CD8-positive, alpha-beta memory T cell (primary cell): Measurements from ENCODE around the gene CFAP100. TPM values are rescaled to one million over a fixed set of nuclear protein-coding genes. Genes with fewer than 3 reads are reported as not detected.

Experiments
- CTCF ChIA-PET: fragments of 350-600 bp; sonication (Branson Sonifier 250); formaldehyde crosslinking; loops from one replicate; lab custom pipeline; 2021; ENCODE audit warnings: antibody characterized with exemption; lab: Charles Lee
- POLR2A ChIA-PET: fragments of 350-600 bp; sonication (Branson Sonifier 250); formaldehyde crosslinking; loops from one replicate; lab custom pipeline; 2021; ENCODE audit warnings: antibody characterized with exemption; lab: Charles Lee
- DNase-seq, 5 donors: peaks; one replicate each; pipeline versions ENCODE4 v3.0.0 to v3.0.0-alpha.2; 2020 to 2022; ENCODE audit warnings: mixed read lengths in 1 of 5
- H3K27ac ChIP-seq: one replicate; pipeline ENCODE4 v1.7.0; 2013; ENCODE audit warnings: low read depth, mild to moderate bottlenecking, low read length, moderate library complexity
- H3K27me3 ChIP-seq: 2 replicates; pipeline ENCODE4 v1.7.0; 2013; ENCODE audit warnings: low read length, mild to moderate bottlenecking; ENCODE audit not compliant: insufficient read depth, poor library complexity, severe bottlenecking
- H3K36me3 ChIP-seq: 2 replicates; pipeline ENCODE4 v1.7.0; 2013; ENCODE audit warnings: mild to moderate bottlenecking, low read length, moderate library complexity; ENCODE audit not compliant: insufficient read depth
- H3K4me1 ChIP-seq: 2 replicates; pipeline ENCODE4 v1.7.0; 2013; ENCODE audit warnings: mild to moderate bottlenecking, low read length, moderate library complexity; ENCODE audit not compliant: insufficient read depth
- H3K4me3 ChIP-seq: 2 replicates; pipeline ENCODE4 v1.7.0; 2013; ENCODE audit warnings: mild to moderate bottlenecking, low read length
- H3K9me3 ChIP-seq: 2 replicates; pipeline ENCODE4 v1.7.0; 2013; ENCODE audit warnings: mild to moderate bottlenecking, low read length
- H3K27ac Mint-ChIP-seq, 8 donors: one replicate each; pipeline ENCODE4 v1.8.0; 2020 to 2021; ENCODE audit warnings: mixed read lengths in 8 of 8, mild to moderate bottlenecking in 6 of 8, inconsistent platforms in 3 of 8, moderate library complexity in 3 of 8
- H3K27me3 Mint-ChIP-seq, 2 donors: one replicate each; pipeline ENCODE4 v1.8.0; 2020 to 2021; ENCODE audit warnings: mixed read lengths in 2 of 2, mild to moderate bottlenecking in 1 of 2, moderate library complexity in 1 of 2
- H3K36me3 Mint-ChIP-seq, 3 donors: one replicate each; pipeline ENCODE4 v1.8.0; 2020 to 2021; ENCODE audit warnings: mixed read lengths in 3 of 3, inconsistent platforms in 1 of 3, mild to moderate bottlenecking in 1 of 3
- H3K4me1 Mint-ChIP-seq, 3 donors: one replicate each; pipeline ENCODE4 v1.8.0; 2020 to 2021; ENCODE audit warnings: mixed read lengths in 3 of 3, inconsistent platforms in 1 of 3, mild to moderate bottlenecking in 1 of 3
- H3K4me3 Mint-ChIP-seq, 7 donors: one replicate each; pipeline ENCODE4 v1.8.0; 2020 to 2021; ENCODE audit warnings: mixed read lengths in 7 of 7, mild to moderate bottlenecking in 6 of 7, moderate library complexity in 4 of 7, inconsistent platforms in 2 of 7
- H3K9me3 Mint-ChIP-seq, 5 donors: one replicate each; pipeline ENCODE4 v1.8.0; 2020 to 2022; ENCODE audit warnings: mixed read lengths in 5 of 5, mild to moderate bottlenecking in 3 of 5, moderate library complexity in 2 of 5, inconsistent platforms in 1 of 5
- polyA plus RNA-seq: library from polyadenylated mRNA; unstranded; fragments of 300-500 nt; fragmentation: Illumina TruSeq; gene quantifications from one replicate; pipeline ENCODE4 v1.2.3, GENCODE V29; 2021
- total RNA-seq, 2 experiments: library from RNA; stranded (reverse); gene quantifications; one replicate each; pipeline ENCODE4 v1.2.3, GENCODE V29; 2021

The CFAP100 gene
- total and polyA plus RNA-seq, 3 experiments from 2014 or later, result not detected

DNA sequence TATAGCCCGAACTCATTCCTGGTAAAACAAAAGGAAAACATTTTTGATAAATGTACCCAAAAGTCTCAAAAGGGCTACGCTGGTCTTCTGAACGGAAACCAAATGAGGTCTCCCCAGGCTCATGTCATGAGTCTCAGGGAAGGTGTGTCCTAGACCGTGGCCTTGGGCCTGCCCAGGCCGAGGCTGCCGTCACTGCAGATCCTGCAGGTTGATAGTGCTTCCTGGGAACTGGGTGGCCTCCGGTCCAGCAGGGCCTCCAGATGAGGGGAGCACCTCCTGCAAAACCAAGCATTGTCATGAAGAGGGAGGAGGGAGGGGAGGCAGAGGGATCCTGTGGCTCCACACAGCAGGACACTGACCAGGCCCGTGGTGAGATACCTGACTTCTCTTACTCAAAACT is 43.5 kb downstream of the CFAP100 start:
- no peaks in the 10 kb centered on the region for H3K27me3 ChIP-seq
- no peak for DNase-seq
- Mint-ChIP-seq H3K36me3 (peaks cover 0 to 85% (median 9%) of the 10 kb centered on the region in 3 donors), H3K4me3 (no peak overlapping the region), H3K9me3 (no peaks in the 10 kb centered on the region), H3K4me1 (no peaks in the 10 kb centered on the region), H3K27me3 (no peaks in the 10 kb centered on the region), H3K27ac (no peak overlapping the region)
- H3K9me3 ChIP-seq, result no peaks in the 10 kb centered on the region
- no peaks in the 10 kb centered on the region for H3K4me1 ChIP-seq
- peaks cover 5% of the 10 kb centered on the region for H3K36me3 ChIP-seq
- no peak overlapping the region for H3K4me3 ChIP-seq
- H3K27ac ChIP-seq, result no peak overlapping the region
- ChIA-PET CTCF (no interaction called here), POLR2A (no interaction called here)

DNA sequence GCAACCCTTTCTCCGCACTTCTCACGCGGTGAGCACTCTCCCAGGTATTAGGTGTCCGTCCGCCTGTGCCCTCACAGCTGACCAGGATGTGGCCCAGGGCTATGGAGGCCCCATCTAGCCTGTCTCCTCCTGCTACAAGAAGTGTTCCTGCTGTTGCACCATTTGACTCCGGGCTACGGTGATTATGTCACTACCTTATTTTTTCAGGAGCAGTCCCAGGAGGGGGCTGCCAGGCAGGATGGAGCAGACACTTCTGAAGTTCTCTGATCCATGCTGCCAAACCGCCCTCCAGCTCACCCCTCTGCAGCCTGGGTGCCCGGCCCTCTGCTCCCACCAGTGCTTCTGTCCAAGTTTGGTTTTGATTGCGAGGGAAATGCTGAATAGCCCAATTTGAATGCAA is 44.0 kb downstream of the CFAP100 start:
- no peaks in the 10 kb centered on the region for H3K27me3 ChIP-seq
- Mint-ChIP-seq H3K27me3 (no peaks in the 10 kb centered on the region), H3K4me3 (no peak overlapping the region), H3K9me3 (no peaks in the 10 kb centered on the region), H3K36me3 (peaks cover 0 to 87% (median 9%) of the 10 kb centered on the region in 3 donors), H3K27ac (no peak overlapping the region), H3K4me1 (no peaks in the 10 kb centered on the region)
- H3K4me3 ChIP-seq, result no peak overlapping the region
- H3K36me3 ChIP-seq, result peaks cover 5% of the 10 kb centered on the region
- H3K9me3 ChIP-seq, result no peaks in the 10 kb centered on the region
- no peak overlapping the region for H3K27ac ChIP-seq
- ChIA-PET CTCF (no interaction called here), POLR2A (no interaction called here)
- no peak for DNase-seq
- no peaks in the 10 kb centered on the region for H3K4me1 ChIP-seq

DNA sequence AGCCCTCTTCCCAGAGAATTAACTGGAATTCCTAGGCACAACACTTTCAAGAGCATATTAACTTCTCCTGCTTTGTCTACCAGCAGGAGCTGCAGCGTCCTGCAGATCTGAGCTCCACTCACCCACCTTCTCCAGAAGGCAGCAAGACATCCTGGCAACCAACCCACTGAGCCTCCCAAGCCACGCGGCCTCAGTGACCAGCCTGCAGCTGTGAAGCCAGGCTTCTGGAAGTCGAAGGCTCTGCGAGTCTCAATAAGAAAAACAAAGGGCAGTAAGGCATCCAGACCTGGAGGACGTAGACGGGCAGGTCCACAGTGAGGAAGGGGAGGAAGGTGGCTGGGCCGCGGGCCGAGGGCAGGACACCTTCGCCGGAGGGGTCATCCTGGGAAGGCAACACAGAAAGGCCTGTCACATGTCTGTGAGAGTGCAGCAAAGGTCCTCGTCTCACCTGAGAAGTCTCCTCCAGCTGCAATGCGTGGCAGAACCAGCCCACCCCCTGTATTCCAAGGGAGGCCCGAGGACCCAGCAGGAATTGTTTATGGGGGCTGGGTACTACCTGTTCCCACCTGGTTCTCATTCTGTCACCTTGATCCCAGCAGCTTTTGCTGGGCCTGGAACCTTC is 44.7 kb downstream of the CFAP100 start:
- no peak for DNase-seq
- no peak overlapping the region for H3K4me3 ChIP-seq
- peak overlapping the region in 1 of 8 donors; percentile 6 for H3K27ac Mint-ChIP-seq
- CTCF ChIA-PET, result interaction anchor here (0.8 kb wide), 1 partner anchor 9 kb away, joined by 3 read pairs; no protein-coding TSS in a partner anchor
- peaks cover 0 to 82% (median 8%) of the 10 kb centered on the region in 3 donors for H3K36me3 Mint-ChIP-seq
- H3K9me3 ChIP-seq, result no peaks in the 10 kb centered on the region
- no peak overlapping the region for H3K27ac ChIP-seq
- no peaks in the 10 kb centered on the region for H3K4me1 Mint-ChIP-seq
- H3K36me3 ChIP-seq, result peaks cover 5% of the 10 kb centered on the region
- POLR2A ChIA-PET, result no interaction called here
- no peak overlapping the region for H3K4me3 Mint-ChIP-seq
- H3K27me3 ChIP-seq, result no peaks in the 10 kb centered on the region
- no peaks in the 10 kb centered on the region for H3K9me3 Mint-ChIP-seq
- H3K4me1 ChIP-seq, result no peaks in the 10 kb centered on the region
- H3K27me3 Mint-ChIP-seq, result no peaks in the 10 kb centered on the region

DNA sequence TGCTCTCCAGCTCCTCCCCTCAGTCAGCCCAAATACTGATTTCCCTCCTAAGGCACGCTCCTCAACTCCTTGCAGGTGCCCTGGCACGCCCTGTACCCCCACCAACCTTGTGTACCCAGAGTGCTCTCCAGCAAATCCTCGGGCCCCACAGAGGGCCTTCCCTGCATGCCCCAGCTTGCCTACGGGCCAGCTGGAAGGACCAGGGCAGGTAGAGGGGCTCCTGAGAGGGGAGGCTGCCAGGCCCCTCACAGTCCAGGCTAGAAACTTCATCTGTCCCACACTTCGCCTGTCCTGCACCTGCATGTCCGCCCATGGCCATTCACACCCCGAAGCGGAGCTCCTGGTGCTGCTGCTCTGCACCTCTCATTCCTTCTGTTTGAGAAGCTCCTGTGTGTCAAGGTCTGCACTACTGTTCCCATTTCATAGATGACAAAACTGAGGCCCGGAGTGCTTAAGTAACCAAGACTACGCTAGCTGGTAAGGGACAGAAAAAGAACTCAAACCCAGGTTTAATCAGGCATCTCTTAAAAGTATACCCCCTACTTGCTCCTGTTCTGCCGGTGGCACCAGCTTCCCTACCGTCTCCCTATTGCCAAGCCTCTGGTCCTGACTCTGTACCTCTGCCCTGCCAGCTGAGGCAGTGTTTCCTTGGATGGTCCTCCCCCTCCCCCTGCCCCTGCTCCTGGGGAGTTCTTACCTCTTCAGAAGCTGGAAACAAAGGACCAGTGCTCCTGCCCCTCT is 45.4 kb downstream of the CFAP100 start:
- Histone ChIP-seq H3K4me1 (no peaks in the 10 kb centered on the region), H3K27me3 (no peaks in the 10 kb centered on the region), H3K9me3 (no peaks in the 10 kb centered on the region), H3K4me3 (no peak overlapping the region), H3K27ac (no peak overlapping the region), H3K36me3 (peaks cover 5% of the 10 kb centered on the region)
- Mint-ChIP-seq H3K27ac (peak overlapping the region in 1 of 8 donors; percentile 50), H3K4me3 (no peak overlapping the region), H3K9me3 (no peaks in the 10 kb centered on the region), H3K36me3 (peaks cover 0 to 80% (median 6%) of the 10 kb centered on the region in 3 donors), H3K27me3 (no peaks in the 10 kb centered on the region), H3K4me1 (no peaks in the 10 kb centered on the region)
- DNase-seq, result no peak
- ChIA-PET POLR2A (no interaction called here), CTCF (interaction anchor here (0.8 kb wide), 1 partner anchor 10 kb away, joined by 3 read pairs; no protein-coding TSS in a partner anchor)

DNA sequence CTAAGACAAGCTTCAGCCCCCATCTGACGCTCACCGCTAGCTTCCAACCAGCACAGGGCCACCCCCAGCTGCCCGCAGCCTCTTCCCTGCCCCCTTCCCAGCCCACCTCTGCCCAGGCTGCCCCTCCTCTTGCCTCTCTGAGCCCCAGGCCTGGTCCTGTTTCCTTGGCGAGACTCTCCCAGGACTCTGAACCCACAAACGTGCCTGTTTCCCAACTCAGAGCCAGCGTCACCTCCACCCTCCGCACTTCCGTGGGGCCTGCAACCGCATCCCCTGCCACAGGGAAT is 45.9 kb downstream of the CFAP100 start:
- Mint-ChIP-seq H3K27ac (no peak overlapping the region), H3K9me3 (no peaks in the 10 kb centered on the region), H3K36me3 (peaks cover 0 to 78% (median 6%) of the 10 kb centered on the region in 3 donors), H3K4me1 (no peaks in the 10 kb centered on the region), H3K27me3 (no peaks in the 10 kb centered on the region), H3K4me3 (no peak overlapping the region)
- ChIA-PET CTCF (no interaction called here), POLR2A (no interaction called here)
- Histone ChIP-seq H3K27ac (no peak overlapping the region), H3K4me1 (no peaks in the 10 kb centered on the region), H3K9me3 (no peaks in the 10 kb centered on the region), H3K36me3 (peaks cover 5% of the 10 kb centered on the region), H3K4me3 (no peak overlapping the region), H3K27me3 (no peaks in the 10 kb centered on the region)
- DNase-seq, result no peak

DNA sequence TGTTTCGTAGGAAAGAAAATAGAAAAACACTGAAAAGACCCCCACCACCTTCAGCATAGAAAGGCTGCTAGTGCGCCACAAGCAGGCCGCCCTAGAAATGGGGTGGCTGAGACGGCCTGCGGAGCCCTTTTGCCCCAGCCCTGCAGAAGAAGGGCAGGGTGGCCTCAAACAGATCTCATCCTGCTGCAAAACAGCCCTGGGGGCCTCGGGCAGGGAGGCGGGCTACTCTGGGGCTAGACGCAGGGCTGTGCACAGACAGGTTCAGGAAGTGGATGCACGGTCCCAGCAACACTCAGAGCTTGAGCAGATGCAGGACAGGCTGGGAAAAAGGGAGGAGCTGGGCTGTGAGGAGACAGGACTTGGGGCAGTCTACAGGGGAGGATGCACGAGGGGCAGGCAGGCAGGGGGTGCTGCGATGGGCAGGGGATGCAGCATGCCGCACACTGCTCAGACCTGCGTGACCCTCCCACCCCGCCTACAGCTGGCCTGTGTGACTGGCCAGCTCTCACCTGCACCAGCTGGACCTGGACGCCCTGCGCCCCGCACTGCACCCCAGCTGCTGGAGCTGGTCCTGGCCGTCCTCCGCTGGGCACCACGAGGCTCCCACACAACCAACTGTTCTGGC is 46.7 kb downstream of the CFAP100 start:
- Histone ChIP-seq H3K27me3 (no peaks in the 10 kb centered on the region), H3K4me1 (no peaks in the 10 kb centered on the region), H3K36me3 (peaks cover 5% of the 10 kb centered on the region), H3K27ac (no peak overlapping the region), H3K9me3 (no peaks in the 10 kb centered on the region), H3K4me3 (no peak overlapping the region)
- no peak for DNase-seq
- ChIA-PET CTCF (no interaction called here), POLR2A (no interaction called here)
- Mint-ChIP-seq H3K27me3 (no peaks in the 10 kb centered on the region), H3K9me3 (no peaks in the 10 kb centered on the region), H3K36me3 (peaks cover 0 to 80% (median 6%) of the 10 kb centered on the region in 3 donors), H3K4me3 (no peak overlapping the region), H3K27ac (no peak overlapping the region), H3K4me1 (no peaks in the 10 kb centered on the region)

DNA sequence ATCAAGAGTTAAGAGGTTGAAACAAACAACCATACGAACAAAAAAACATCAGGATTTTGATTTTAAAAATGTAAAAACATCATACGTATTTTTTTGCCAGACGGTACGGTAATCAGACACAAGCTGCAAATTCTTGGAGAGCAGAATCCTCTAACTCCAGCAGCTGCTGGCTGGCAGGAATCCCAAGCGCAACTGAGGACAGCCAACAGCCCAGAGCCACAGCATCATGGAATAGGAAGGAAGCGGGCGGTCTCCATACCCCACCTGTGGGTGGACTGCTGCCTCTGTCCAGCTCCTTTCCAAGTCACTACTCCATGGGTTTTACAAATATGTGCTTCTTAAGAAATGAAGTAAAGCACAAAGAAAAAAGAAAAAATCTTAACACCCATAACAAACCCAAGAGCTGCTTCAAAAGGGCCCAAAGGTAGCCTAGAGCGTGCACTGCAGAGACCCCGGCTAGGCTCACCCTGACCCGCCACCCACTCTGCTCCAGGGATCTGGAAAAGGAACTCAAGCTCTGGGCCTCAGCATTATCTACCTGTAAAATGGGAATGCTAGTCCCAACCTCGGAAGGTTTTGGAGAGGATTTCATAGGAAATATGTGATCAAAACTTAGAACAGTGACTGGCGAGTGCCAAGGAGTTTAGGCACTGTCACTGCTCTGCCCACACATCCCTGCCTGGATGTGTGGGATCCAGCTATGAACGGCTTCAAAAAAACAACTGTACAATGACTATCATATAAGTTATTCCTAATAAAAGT is 47.6 kb downstream of the CFAP100 start:
- peaks cover 0 to 75% (median 8%) of the 10 kb centered on the region in 3 donors for H3K36me3 Mint-ChIP-seq
- H3K9me3 Mint-ChIP-seq, result no peaks in the 10 kb centered on the region
- ChIA-PET POLR2A (no interaction called here), CTCF (no interaction called here)
- no peak for DNase-seq
- H3K36me3 ChIP-seq, result peaks cover 5% of the 10 kb centered on the region
- no peaks in the 10 kb centered on the region for H3K27me3 Mint-ChIP-seq
- H3K27ac ChIP-seq, result no peak overlapping the region
- no peaks in the 10 kb centered on the region for H3K4me1 ChIP-seq
- H3K4me3 Mint-ChIP-seq, result no peak overlapping the region
- no peaks in the 10 kb centered on the region for H3K9me3 ChIP-seq
- no peaks in the 10 kb centered on the region for H3K4me1 Mint-ChIP-seq
- H3K27me3 ChIP-seq, result no peaks in the 10 kb centered on the region
- H3K27ac Mint-ChIP-seq, result peak overlapping the region in 1 of 8 donors; percentile 44
- H3K4me3 ChIP-seq, result no peak overlapping the region

DNA sequence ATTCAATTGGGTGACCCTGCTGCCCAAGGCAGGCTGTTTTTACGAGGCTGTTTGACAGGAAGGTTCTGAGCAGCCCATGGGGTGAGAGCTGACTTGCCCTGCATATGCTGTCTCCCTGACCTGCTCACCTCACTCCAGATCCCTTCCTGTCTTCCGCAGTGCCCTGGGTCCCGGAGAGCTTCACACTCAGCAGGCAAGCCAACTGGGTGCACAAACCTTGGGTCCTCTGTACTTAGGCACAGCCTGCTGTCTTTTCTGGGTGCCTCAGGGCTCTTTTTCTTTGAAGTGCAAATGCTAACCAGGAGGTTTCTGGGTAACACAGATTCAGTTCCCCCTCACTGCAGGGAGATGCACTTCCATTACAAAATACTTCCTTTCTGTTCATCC is 48.1 kb downstream of the CFAP100 start:
- no peaks in the 10 kb centered on the region for H3K9me3 ChIP-seq
- H3K4me1 ChIP-seq, result no peaks in the 10 kb centered on the region
- no peak overlapping the region for H3K4me3 Mint-ChIP-seq
- H3K27ac ChIP-seq, result no peak overlapping the region
- peaks cover 0 to 69% (median 10%) of the 10 kb centered on the region in 3 donors for H3K36me3 Mint-ChIP-seq
- DNase-seq, result no peak
- no peak overlapping the region for H3K4me3 ChIP-seq
- CTCF ChIA-PET, result no interaction called here
- H3K27me3 ChIP-seq, result no peaks in the 10 kb centered on the region
- POLR2A ChIA-PET, result no interaction called here
- H3K36me3 ChIP-seq, result peaks cover 5% of the 10 kb centered on the region
- no peaks in the 10 kb centered on the region for H3K9me3 Mint-ChIP-seq
- no peaks in the 10 kb centered on the region for H3K4me1 Mint-ChIP-seq
- H3K27ac Mint-ChIP-seq, result peak overlapping the region in 2 of 8 donors; percentile 14 to 44
- H3K27me3 Mint-ChIP-seq, result no peaks in the 10 kb centered on the region
